PC-9 (cell line): ENCODE data around the gene ZFP14. TPM values are rescaled to one million over a fixed set of nuclear protein-coding genes. Genes with fewer than 3 reads are reported as not detected.
A peak's percentile ranks its signal among the peaks of the same experiment; 100 is the strongest.

Source experiments
- Bru-seq: library from RNA; stranded (reverse); fragments of 400-500 nt; gene quantifications from one replicate; lab custom pipeline; 2021; lab: Mats Ljungman, UMichigan
- BruChase-seq, 2 experiments: library from RNA; stranded (reverse); fragments of 400-500 nt; gene quantifications; one replicate each; lab custom pipeline; 2021; lab: Mats Ljungman, UMichigan
- BruUV-seq: library from RNA; stranded (reverse); fragments of 400-500 nt; replicated peaks from 2 replicates; lab custom pipeline; 2021; lab: Mats Ljungman, UMichigan
- CTCF ChIA-PET: fragments of 300-600 bp; sonication (Branson Sonifier 250); formaldehyde crosslinking; loops from one replicate; lab custom pipeline; 2022; ENCODE audit warnings: antibody characterized with exemption; lab: Charles Lee
- POLR2A ChIA-PET: fragments of 300-600 bp; sonication (Branson Sonifier 250); formaldehyde crosslinking; loops from one replicate; lab custom pipeline; 2022; ENCODE audit warnings: antibody characterized with exemption; ENCODE audit not compliant: unreplicated experiment; lab: Charles Lee
- DNase-seq, 2 experiments: peaks; one replicate each; pipeline versions ENCODE4 v3.0.0 to v3.0.0-alpha.2; 2015 to 2022; ENCODE audit warnings: mixed read lengths in 1 of 2
- H2AFZ ChIP-seq: fragments of 200-600 bp; sonication (generic); 2 replicates; pipeline ENCODE4 v1.8.1; 2017; ENCODE audit warnings: antibody characterized with exemption
- H3F3A ChIP-seq: fragments of 200-600 bp; sonication (generic); 2 replicates; pipeline ENCODE4 v1.8.1; 2017; ENCODE audit warnings: antibody characterized with exemption, mild to moderate bottlenecking, low read depth; ENCODE audit not compliant: insufficient read depth
- H3K27ac ChIP-seq: fragments of 200-600 bp; sonication (generic); 2 replicates; pipeline ENCODE4 v1.6.1; 2016; ENCODE audit warnings: mixed run types
- H3K27me3 ChIP-seq: fragments of 200-600 bp; sonication (generic); 2 replicates; pipeline ENCODE4 v1.6.1; 2016; ENCODE audit warnings: low read depth, mixed run types; ENCODE audit not compliant: insufficient read depth
- H3K36me3 ChIP-seq: fragments of 200-600 bp; sonication (generic); 2 replicates; pipeline ENCODE4 v1.6.1; 2016; ENCODE audit warnings: low read depth, mixed run types
- H3K4me1 ChIP-seq: fragments of 200-600 bp; sonication (generic); replicated peaks from 2 replicates; pipeline ENCODE4 v1.6.1; 2016; ENCODE audit warnings: mixed run types; ENCODE audit not compliant: insufficient read depth
- H3K4me2 ChIP-seq: fragments of 200-600 bp; sonication (generic); 2 replicates; pipeline ENCODE4 v1.6.1; 2017; ENCODE audit warnings: mixed run types
- H3K4me3 ChIP-seq: fragments of 200-600 bp; sonication (generic); 2 replicates; pipeline ENCODE4 v1.6.1; 2016; ENCODE audit warnings: mixed run types
- H3K79me2 ChIP-seq: fragments of 200-600 bp; sonication (generic); 2 replicates; pipeline ENCODE4 v1.6.1; 2017; ENCODE audit warnings: low read depth, mixed run types
- H3K9me2 ChIP-seq: fragments of 200-600 bp; sonication (generic); 2 replicates; pipeline ENCODE4 v1.8.1; 2017; ENCODE audit warnings: mild to moderate bottlenecking; ENCODE audit not compliant: insufficient read depth
- H3K9me3 ChIP-seq: fragments of 200-600 bp; sonication (generic); 2 replicates; pipeline ENCODE4 v1.8.1; 2016; ENCODE audit warnings: low read depth; ENCODE audit not compliant: insufficient read depth
- H4K20me1 ChIP-seq: fragments of 200-600 bp; sonication (generic); 2 replicates; pipeline ENCODE4 v1.8.1; 2017; ENCODE audit not compliant: insufficient read depth
- CTCF ChIP-seq: fragments of 200-600 bp; sonication (generic); conservative IDR thresholded peaks from 2 replicates; pipeline ENCODE4 v1.6.1; 2017; ENCODE audit warnings: mixed run types, antibody characterized with exemption, mild to moderate bottlenecking, moderate library complexity
- EZH2 ChIP-seq: fragments of 200-600 bp; sonication (generic); IDR thresholded peaks from 2 replicates; pipeline ENCODE4 v1.8.0; 2017; ENCODE audit warnings: antibody characterized with exemption, low read depth
- intact Hi-C: fragments of 100-400 bp; cut with micrococcal nuclease; formaldehyde crosslinking; loops from one replicate; pipeline ENCODE4 v1.10.0; 2022; ENCODE audit not compliant: unreplicated experiment
- long read RNA-seq: library from polyadenylated mRNA; stranded (forward); transcript quantifications from one replicate; pipeline ENCODE4 v2.0.0, GENCODE V29; 2022
- total RNA-seq: library from RNA; stranded (reverse); gene quantifications from 2 replicates; pipeline ENCODE4 v1.2.3, GENCODE V29; 2021

Gene ZFP14
- 5.9 and 6.7 TPM in 2 replicates for total RNA-seq
- Bru-seq, nascent RNA, result percentile 51 among the genes with signal in this experiment
- percentile 66 among the genes with signal in this experiment for BruChase-seq, experiment 1, labeled RNA remaining after a 2-hour chase
- BruChase-seq, experiment 2, labeled RNA remaining after a 6-hour chase, result percentile 54 among the genes with signal in this experiment
- long read RNA-seq, full-length matches to known transcripts, result 1 of 4 reads
- long read RNA-seq, partial matches to known transcripts, result 0 of 4 reads
- long read RNA-seq, other reads (novel, unspliced or antisense), result 3 of 4 reads

GRCh38 chr19:36378625-36379509 is at the start of gene ZFP14:
TSS of gene ZFP14 (minus strand) at chr19:36379201. CDS start at chr19:36367892, 11,309 bp downstream.
- Histone ChIP-seq H3F3A (peaks cover 5% of the 10 kb centered on the region; the same call in 1 of the 2 replicates), H2AFZ (peak within 1 kb of the TSS; percentile 95), H3K27ac (peak within 1 kb of the TSS; percentile 41), H3K4me1 (peaks cover 7% of the 10 kb centered on the region), H3K27me3 (no peaks in the 10 kb centered on the region), H3K4me3 (peak within 1 kb of the TSS; percentile 83), H3K79me2 (no peaks in the 10 kb centered on the region), H4K20me1 (no peaks in the 10 kb centered on the region), H3K36me3 (no peaks in the 10 kb centered on the region), H3K9me3 (peaks cover 10% of the 10 kb centered on the region; the same call in 1 of the 2 replicates), H3K4me2 (peak within 1 kb of the TSS; percentile 81), H3K9me2 (no peaks in the 10 kb centered on the region; the same call in 1 of the 2 replicates)
- peak; percentile 83 to 93 for DNase-seq
- POLR2A ChIA-PET, result interaction anchor here (0.6 to 0.7 kb wide), 4 partner anchors 111 to 749 kb away, joined by 3 to 5 read pairs (median 3); partner anchors contain the start of genes ZNF146, ZNF529 and ZNF566
- no peak for TF ChIP-seq EZH2
- peak; percentile 36; the same call in 1 of the 2 replicates for TF ChIP-seq CTCF
- CTCF ChIA-PET, result no interaction called here
- intact Hi-C loops, result loop anchor here (1.0 to 5.0 kb wide), 2 partner anchors 149 to 393 kb away; partner anchors contain the start of genes ZNF260 and ZNF850
- BruUV-seq, result TSS peak; percentile 50

GRCh38 chr19:36423925-36424324 is 44.9 kb upstream of the ZFP14 start:
- H3F3A ChIP-seq, result no peaks in the 10 kb centered on the region
- no peak overlapping the region for H2AFZ ChIP-seq
- no peak for DNase-seq
- CTCF ChIA-PET, result no interaction called here
- peaks cover 36% of the 10 kb centered on the region for H3K27me3 ChIP-seq
- no peak overlapping the region for H3K27ac ChIP-seq
- POLR2A ChIA-PET, result no interaction called here
- H3K36me3 ChIP-seq, result no peaks in the 10 kb centered on the region
- no peaks in the 10 kb centered on the region for H3K79me2 ChIP-seq
- no peak overlapping the region for H3K4me2 ChIP-seq
- H4K20me1 ChIP-seq, result no peaks in the 10 kb centered on the region
- no peaks in the 10 kb centered on the region for H3K4me1 ChIP-seq
- no TSS peak for BruUV-seq
- TF ChIP-seq EZH2, result no peak
- intact Hi-C loops, result no loop called here
- H3K4me3 ChIP-seq, result no peak overlapping the region
- H3K9me2 ChIP-seq, result no peaks in the 10 kb centered on the region
- peaks cover 5% of the 10 kb centered on the region for H3K9me3 ChIP-seq

- Histone ChIP-seq H3K27me3 (peaks cover 25% of the 10 kb centered on the region), H3K79me2 (no peaks in the 10 kb centered on the region), H4K20me1 (no peaks in the 10 kb centered on the region), H3K36me3 (no peaks in the 10 kb centered on the region), H3K9me2 (no peaks in the 10 kb centered on the region), H2AFZ (no peak overlapping the region), H3F3A (no peaks in the 10 kb centered on the region), H3K27ac (no peak overlapping the region), H3K4me3 (no peak overlapping the region), H3K4me1 (no peaks in the 10 kb centered on the region), H3K4me2 (no peak overlapping the region), H3K9me3 (peaks cover 5% of the 10 kb centered on the region)
- intact Hi-C loops, result no loop called here
- DNase-seq, result no peak
- TF ChIP-seq CTCF (no peak), EZH2 (no peak)
- no TSS peak for BruUV-seq
- CTCF ChIA-PET, result no interaction called here
- POLR2A ChIA-PET, result interaction anchor here (0.7 kb wide), 1 partner anchor 429 kb away, joined by 5 read pairs; the partner anchor contains the start of gene ZNF345
Observed at GRCh38 chr19:36421749-36422481, 42.9 kb upstream of the ZFP14 start.
